Stimulated activated CD4-positive, alpha-beta T cell treated with anti-CD3 and anti-CD28 coated beads, Interleukin-12 subunit alpha, Interleukin-12 subunit beta, amount 100 ng/mL, for 4 hours (primary cell): ENCODE results near the gene CCL21.
"Not testable (repeated sequence)": the region's sequence is repeated elsewhere in the genome, so short reads cannot be mapped to it uniquely, and the experiment has no call there.

Source experiments
- DNase-seq: peaks from one replicate; pipeline ENCODE4 v3.0.0-alpha.2; 2020

Gene CCL21, protein sequence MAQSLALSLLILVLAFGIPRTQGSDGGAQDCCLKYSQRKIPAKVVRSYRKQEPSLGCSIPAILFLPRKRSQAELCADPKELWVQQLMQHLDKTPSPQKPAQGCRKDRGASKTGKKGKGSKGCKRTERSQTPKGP

DNA sequence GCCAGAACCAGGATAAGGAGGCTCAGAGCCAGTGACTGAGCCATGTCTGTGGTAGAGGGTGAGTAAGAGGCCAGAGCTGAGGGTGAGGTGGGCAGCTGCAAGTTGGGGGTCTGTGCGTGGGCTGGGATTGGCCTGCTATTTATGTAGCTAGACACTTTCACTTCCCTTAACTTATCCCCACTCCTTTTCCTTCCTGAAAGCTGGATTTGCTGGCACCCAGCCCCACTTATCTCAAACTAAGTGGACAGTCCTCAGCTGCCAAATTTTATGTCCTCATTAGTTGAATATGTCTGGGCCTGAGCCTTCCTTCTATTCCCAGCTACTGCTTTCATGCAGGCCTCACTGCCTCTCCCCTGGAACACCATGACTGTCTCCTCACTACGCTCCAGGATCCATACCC lies at the start of gene CCL21:
Gene CCL21 (minus strand): TSS at position 114 of the 400 bp plus-strand sequence. CDS start 70 bp downstream, at position 44.
- no peak for DNase-seq

DNA sequence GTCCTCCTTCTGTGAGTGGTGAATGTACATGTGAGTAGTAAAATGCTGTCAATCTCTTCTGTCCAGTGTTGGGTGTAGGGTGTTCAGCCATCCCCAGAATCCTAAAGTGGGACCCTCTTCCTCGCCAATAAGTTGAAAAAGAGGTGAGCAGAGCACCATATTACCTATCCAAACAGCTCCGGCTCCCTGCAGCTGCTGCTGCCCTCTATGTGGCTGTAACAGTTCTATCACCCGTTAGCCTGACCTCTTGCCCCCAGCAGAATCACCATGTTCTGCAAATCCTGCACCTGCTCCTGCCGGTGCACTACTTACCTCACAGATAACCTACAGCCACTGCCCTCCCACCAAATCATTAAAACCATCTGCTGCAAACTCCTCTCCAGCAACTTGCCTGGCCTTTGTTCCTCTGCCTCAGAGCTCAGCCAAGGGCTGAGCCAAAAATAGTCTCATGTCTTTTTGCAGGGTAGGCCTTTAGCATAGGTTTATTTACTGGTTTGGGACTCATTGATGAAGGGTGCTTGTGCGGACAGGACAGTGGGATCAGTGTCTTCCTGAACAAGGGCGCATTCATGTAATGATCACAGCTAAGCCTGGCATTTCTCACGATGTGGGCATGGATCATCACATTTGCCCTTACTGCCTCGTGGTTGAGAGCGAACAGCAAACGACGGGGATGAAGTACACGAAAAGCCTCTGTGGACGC lies 49.6 kb upstream of the CCL21 start:
- DNase-seq: no peak

DNA sequence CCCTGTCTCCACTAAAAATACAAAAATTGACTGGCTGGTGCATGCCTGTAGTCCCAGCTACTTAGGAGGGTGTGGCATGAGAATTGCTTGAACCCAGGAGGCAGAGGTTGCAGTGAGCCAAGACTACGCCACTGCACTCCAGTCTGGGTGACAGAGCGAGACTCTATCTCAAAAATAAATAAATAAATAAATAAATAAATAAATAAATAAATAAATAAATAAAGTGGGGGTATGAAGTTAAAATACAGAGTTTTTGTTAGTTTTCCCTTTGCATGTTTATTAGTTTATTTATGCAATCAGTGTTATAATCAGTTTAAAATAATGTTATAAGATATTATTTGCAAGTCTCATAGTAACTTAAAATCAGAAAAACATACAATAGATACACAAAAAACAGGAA lies 40.4 kb upstream of the CCL21 start:
- DNase-seq: not testable (repeated sequence)

DNA sequence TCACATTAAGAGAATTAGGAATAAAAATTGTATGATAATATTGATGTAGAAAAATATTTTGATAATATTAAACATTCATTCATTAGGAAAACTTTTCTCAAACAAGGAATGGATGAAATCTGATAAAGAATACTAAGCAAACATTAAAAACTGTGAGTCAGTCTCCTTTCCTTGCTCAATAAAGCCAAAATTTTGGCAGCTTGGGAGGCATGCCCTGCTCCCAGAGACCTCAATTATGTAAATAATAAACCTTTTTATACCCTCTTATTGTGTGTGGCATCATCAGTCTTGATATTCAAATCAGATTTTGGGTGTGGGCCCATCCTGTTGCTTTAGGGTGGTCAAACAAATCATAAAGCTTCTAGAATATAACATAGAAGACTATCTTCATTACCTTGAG lies 36.6 kb upstream of the CCL21 start:
- DNase-seq: no peak

DNA sequence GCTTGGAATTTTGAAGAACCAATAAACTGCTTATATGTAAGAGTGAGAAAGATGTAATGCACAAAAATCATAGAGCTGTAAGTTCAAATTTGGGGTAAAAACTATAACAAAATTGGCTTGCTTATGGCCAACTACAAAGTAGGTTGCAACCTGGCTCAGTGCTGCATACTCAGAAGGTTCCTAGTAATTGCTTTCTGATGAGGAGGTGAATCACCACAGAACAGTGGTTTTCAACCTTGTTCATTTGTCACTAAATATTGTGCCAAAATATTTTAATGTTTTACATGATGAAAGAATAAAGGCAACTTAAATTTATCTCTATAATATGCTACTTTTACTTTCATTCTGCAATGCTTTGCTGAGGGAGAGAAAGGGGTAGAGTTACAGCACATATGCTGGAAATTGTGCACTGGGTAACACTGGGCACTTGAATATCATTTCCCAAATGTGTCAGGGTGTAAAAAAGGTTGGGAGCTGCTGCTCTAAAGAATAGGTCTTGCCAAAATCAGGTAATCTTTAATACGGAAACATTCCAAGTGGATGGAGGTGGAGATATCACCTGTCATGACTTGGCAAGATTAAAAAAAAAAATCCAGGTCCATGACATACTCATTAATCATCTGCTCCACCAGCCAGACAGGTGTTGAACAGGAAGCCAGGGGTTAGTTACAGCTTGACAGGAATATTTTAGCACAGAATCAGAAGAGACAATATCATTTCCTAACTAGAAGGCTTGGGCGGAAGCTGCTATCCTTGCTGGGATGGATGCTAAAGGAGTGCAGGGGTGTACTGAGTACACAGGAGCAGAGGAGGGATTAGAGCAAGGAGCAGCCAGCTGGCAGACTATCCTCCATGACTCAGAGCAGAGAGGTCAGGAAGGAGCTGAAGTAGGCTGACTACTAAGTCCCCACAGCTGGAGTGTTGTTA lies 34.6 kb upstream of the CCL21 start:
- no peak for DNase-seq

DNA sequence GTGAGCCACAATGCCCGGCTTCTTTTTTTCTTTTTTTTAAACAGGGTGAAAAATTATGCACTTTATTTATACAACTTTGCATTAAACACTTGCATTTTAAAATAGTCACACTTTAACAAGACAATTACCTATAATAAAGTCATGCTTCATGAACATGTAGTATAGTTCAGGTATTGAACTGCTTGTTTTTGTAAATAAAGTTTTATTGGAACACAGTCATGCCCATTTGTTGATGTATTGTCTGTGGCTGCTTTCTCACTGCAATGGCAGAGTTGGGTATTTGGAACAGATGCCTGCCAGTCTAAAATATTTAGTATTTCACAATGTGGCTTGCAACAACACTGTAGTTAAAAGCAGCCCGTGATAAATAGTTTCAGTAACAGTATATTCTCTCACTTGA lies 32.8 kb upstream of the CCL21 start:
- no peak for DNase-seq

DNA sequence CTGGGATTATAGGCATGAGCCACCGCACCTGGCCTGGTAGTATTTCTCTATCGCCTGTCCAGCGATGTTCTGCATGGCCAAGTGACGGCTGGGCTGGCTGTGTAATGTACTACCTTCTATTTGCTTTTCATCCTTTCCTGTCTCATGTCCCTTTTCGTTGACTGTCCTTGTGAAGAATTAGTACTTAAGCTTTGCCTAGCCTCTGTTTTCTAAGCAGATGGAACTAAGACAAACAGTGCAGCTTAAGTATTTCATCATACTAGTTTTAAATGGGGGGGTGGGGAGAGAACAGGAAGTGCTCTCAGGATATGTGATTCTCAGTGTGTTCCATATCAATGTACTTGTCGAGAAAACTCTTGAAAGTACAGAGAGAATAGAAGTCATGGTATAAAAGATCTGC lies 31.7 kb upstream of the CCL21 start:
- DNase-seq: no peak

DNA sequence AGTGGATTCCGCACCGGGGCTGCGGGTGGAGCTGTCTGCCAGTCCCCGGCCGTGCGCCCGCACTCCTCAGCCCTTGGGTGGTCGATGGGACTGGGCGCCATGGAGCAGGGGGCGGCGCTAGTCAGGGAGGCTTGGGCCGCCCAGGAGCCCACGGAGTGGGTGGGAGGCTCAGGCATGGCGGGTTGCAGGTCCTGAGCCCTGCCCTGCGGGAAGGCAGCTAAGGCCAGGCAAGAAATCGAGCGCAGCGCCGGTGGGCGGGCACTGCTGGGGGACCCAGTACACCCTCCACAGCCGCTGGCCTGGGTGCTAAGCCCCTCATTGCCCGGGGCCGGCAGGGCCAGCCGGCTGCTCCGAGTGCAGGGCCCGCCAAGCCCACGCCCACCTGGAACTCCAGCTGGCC lies 30.2 kb upstream of the CCL21 start:
- DNase-seq: not testable (repeated sequence)

DNA sequence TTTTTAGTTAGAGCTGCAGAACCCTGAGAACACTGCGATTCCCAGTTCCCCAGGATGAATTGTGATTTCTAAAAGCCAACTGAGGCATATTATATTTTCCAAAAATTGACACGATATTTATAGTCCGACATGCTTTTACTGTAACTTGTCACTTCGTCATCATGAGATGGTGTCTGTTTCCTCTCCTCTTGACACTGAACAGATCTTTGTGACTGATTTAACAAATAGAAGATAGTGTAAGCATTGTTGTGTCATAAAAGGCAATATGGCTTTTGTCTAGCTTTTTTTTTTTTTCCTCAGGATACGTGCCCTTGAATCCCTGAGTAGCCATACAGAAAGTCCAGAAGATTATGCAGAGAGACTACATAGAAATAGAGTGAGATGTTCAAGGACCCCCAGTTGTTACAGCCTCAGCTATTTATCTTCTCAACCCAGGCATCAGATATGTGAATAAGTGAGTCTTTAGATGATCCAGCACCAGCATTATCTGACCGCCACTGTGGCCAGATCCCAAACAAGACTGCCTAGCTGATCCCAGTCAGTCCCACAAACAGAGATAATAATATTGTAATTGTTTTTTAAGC lies 27.8 kb upstream of the CCL21 start:
- DNase-seq: no peak

DNA sequence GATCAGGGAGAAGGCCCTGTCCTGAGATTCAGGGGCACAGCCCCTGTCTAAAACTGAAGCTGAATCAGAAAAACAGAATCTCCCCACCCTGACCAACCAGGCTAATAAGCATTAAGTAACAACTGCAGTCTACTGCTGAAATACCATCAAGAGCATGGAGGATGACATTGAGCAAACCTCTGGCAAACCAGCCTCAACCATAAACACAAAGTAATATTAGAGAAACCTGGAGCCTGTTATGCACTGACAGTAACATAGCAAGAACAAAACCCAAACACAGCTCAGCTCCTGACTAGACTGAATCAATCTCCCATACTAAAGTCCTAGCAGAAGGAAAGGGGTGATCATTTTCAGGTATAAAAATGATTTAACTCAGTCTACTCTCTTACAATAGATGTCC lies 24.8 kb upstream of the CCL21 start:
- no peak for DNase-seq

DNA sequence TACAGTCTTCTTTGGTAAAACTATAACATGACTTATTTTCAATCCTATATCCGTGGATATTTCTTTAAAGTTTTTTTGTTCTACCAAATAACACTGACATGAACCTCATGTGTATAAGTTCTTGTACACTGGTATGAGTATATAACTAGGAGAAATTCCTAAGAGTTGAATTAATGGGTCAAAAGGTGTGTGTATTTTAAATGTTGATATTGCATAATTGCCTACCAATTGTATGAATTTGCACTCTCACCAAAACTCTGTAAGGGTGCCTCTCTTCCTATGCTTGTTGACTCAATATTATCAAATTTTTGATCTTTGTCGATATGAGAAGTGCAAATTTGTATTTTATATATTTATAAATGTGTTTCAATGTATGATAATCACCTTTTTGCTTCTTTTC lies 22.9 kb upstream of the CCL21 start:
- DNase-seq: no peak

DNA sequence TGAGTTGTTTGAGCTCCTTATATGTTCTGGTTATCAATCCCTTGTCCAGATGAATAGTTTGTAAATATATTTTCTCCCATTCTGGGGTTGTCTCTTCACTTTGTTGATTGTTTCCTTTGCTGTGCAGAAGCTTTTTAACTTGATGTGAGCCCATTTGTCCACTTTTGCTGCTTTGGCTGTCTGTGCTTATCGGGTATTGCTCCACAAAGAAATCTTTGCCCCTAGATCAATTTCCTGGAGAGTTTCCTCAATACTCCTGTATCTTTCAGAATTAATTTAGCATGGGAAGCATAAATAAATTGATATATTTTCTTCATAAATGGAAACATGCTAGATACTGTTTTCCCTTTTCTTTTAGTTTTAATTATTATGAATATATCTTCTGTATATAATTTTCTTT lies 22.5 kb upstream of the CCL21 start:
- no peak for DNase-seq

DNA sequence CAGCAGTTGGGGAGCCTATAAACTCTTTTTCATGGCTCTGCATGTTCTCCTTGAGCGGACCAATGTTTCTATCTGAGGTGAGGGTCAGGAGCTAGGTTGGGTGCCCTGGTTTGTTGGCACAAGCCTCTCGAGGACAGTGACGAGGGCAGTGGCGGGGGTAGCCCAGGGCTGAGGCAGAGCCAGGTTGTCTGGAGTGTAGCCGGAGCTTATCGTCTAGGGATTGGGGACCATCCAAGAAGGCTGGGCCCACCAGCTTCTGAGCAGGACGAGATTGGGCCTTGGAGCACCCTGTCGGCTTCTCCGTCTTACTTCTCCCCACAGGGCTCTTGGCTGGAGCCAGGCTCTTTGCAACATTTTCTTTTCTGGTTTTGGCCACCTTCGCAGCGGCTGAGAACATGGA lies 13.2 kb upstream of the CCL21 start:
- DNase-seq: no peak

DNA sequence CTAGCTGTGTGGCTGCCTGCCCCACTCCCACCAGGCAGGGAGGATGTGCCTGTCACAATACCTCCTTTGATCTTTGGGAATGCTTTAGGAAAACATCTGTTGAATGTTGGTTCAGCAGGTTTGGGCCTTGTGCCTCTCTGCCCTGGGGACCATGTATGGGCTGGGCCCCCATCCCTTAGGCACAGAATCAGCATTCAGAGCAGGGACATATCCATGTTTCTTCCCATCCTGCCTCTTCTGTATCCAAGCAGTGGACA lies 9.8 kb upstream of the CCL21 start:
- DNase-seq: not testable (repeated sequence)

DNA sequence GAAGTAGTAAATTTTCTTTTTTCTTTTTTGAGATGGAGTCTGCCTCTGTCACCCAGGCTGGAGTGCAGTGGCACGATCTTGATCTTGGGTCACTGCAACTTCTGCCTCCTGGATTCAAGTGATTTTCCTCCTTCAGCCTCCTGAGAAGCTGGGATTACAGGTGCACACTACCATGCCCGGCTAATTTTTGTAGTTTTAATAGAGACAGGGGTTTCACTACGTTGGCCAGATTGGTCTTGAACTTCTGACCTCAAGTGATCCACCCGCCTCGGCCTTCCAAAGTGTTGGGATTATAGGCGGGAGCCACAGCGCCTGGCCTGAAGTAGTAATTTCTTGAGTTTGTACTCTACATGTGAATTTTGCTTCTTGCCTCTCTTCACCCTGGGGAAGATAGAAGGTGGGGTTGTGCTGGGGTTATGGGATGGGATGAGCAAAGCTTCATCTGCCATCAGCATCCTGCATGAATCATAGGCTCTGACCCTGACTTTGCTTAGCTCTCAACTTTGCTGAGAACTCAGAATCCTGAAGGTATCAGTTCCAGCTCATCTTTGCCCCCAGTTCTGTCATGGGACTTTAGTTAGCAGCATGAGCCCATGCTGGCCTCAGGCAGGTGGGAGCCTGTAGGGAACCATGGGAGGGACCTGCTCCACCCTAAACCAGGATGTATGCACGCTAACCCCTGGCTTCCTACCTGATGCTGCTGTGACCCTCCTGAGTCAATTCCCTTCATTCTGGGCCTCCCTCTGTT lies 9.3 kb upstream of the CCL21 start:
- DNase-seq: no peak

DNA sequence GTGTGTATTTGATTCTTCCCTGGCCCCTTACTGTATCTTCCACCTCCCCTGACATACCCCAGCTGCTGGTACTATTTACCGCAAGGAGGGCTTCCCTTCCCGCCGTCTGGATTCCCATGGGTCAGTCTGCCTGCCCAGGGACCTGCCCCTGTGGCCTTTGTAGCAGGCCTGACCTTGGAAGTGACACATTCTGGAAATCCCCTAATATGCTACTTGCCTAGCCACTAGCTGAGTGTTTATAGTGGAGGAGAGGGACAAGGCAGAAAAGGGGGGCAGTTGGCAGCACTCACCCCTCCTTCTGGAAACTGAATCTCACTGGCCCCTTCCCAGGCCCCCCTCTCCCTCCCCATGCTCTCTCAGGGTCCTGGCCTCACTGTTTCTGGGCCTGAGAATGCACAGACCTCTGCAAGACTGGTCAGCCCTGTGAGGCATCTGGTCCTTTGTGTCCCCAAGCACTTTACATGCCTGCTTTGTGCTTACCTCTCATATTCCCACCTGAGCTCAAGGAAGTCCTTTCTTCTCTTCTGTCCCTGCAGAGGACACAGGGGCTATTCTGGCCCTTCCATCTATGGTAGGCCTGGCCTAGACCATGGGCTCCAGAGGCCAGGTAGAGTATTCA lies 8.2 kb upstream of the CCL21 start:
- DNase-seq: no peak

DNA sequence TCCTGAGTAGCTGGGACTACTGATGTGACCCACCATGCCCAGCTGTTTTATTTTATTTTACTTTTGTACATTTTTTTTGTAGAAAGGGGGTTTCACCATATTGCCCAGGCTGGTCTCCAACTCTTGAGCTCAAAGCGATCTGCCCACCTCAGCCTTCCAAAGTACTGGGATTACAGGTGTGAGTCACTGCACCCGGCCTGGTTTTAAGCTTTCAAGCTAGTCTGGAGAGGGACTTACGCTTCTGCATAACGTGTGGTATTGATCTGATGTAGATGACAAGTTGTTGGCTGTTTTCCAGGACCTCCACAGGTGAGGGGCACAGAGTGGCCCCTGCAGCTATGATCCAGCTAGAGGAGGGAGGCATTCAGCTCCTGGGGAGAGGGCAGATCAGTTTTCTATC lies 6.8 kb upstream of the CCL21 start:
- no peak for DNase-seq

DNA sequence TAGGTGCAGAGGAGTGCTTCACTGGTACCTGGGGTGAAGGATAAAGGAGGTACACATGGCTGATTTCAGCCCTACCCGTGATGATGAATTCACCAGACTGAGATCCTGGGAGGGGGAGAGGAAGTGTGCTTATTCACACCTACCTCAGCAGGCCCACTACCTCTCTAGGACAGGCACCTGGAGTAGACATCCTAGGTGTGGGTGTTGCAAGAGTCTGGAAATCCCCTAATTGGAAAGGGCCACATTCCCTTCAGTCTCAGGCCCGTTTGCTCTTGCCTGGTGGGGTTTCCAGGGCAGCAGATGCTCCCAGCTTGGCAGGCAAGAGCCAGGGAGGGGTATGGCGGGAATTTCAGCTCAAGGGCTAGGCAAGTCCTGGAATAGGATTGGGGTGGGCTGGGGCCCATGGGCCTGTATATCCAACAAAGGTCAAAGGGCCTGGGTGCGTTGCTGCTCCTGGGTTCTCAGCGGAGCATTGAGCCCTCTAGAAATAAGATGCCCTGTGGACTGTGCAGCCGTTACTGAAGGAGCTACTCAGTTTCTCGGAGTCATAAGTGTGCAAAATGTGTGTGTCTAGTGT lies 5.8 kb upstream of the CCL21 start:
- no peak for DNase-seq

DNA sequence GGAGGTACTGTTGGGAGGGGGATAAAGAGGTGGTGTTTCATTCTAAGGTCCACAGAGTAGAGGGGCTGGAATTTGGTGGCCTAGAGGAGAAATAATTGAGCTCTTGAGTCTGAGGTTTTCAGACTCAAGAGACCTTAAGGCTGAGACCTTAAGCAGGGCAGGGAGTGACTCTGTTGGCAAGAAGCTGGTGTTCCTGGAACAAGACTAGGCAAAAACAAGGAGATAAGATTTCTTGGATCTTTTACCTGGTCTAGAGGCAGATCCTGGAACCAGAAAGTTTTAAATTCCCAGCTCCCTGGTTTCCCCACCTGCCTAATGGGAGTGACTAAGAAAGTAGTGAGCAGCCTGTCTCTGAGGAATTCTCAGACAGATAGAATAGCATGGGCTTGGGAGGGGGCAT lies 4.1 kb upstream of the CCL21 start:
- no peak for DNase-seq

DNA sequence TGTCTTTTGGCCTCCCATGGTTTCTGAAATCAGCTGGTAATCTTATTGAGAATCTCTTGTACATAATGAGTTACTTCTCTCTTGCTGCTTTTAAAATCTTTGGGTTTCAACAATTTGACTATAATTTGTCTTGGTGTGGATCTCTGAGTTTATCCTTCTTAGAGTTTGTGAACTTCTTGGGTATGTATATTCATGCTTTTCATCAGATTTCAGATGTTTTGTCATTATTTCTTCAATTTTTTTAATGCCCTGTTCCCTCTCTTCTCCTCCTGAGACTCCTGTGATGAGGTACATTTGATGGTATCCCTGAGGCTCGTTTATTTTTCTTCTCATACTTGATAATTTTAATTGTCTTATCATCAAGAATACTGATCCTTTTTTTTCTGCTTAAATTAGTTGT lies 2.2 kb upstream of the CCL21 start:
- DNase-seq: no peak

DNA sequence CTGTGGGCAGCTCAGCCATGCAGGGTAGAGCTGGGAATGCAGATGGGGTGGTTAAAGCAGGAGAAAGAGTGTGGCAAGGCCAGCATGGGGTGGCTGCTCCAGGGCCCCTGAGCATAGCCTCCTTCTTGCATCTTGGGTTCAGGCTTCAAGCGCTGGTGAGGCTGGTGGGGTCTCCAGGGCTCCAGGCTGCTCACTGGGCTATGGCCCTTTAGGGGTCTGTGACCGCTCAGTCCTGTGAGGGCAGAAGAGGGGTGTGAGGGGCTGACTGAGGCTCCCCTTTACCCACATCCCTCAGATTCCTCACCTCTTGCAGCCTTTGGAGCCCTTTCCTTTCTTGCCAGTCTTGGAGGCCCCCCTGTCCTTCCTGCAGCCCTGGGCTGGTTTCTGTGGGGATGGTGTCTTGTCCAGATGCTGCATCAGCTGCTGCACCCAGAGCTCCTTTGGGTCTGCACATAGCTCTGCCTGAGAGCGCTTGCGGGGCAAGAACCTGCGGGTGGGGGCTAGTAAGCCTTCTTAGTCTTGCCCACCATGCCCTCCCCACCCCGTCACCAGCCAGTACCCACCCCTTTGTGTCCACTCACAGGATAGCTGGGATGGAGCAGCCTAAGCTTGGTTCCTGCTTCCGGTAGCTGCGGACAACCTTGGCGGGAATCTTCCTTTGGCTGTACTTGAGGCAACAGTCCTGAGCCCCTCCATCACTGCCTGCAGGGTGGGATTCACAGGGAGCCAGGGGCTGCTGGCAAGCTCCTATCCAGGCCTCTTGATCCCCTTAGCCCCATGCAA lies 549 bp downstream of the CCL21 start:
- no peak for DNase-seq

DNA sequence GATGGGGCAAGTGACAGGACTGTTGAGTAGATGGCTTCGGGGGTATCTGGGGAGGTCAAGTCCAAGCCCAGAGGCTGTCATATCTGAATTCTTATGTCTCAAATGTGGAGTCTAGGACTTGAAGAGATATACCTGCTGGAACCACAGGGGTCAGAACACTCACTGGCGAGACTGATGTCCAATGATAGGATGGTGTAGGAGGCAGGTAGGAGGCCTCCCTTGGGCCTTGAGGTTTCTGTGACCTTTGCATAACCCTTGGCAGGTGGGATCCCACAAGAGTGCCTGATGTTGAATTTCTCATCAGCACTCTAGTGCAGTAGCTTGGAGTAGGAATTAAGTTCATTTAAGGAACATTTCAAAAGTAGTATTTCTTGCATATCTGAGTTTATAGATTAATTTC lies 2.8 kb downstream of the CCL21 start:
- no peak for DNase-seq
